Right cardiac atrium (tissue), 5 donors: ENCODE results near the gene MXD4. TPM values are rescaled to one million over a fixed set of nuclear protein-coding genes. Genes with fewer than 3 reads are reported as not detected.

ENCODE experiments used
- polyA plus RNA-seq: library from polyadenylated mRNA; stranded (reverse); fragments of 200-250 nt; gene quantifications from one replicate; pipeline ENCODE4 v1.2.3, GENCODE V29; 2013
- total RNA-seq, 4 donors: library from RNA; stranded (reverse); fragmentation: NEBNext Ultra II Directional; extraction: Animal tissue kit (Norgen Biotek cat#: 25700); gene quantifications; one replicate each; pipeline ENCODE4 v1.2.1, GENCODE V29; 2021
- donor health status: healthy with polysubstance abuse.
- donor health status: DM: no; HTN: yes; CAD: no.
- donor health status: DM: no; HTN: no; CAD: no.
- donor health status: DM: no; HTN: yes; CAD: no; lungs with severe emphysema.
- donor health status: DM: yes; HTN: yes; CAD: no.

MXD4 gene
- total and polyA plus RNA-seq, 5 donors, result 27.2 to 43.1 (median 32.7) TPM

Other genes starting within 250 kb of the MXD4 start
- gene NAT8L, start 202.8 kb downstream of the MXD4 start, total RNA-seq, result 1 to 10 TPM; 2.9 to 5.2 (median 3.6) TPM
- 2.8 TPM for gene NAT8L, start 202.8 kb downstream of the MXD4 start, polyA plus RNA-seq
- gene HAUS3, start 20.0 kb downstream of the MXD4 start, total RNA-seq, result 1 to 10 TPM; 6.1 to 8.9 (median 7.4) TPM
- 4.3 TPM for gene HAUS3, start 20.0 kb downstream of the MXD4 start, polyA plus RNA-seq
- 1 to 10 TPM; 3.5 to 5.9 (median 4.6) TPM for gene POLN, start 20.0 kb downstream of the MXD4 start, total RNA-seq
- 1.5 TPM for gene POLN, start 20.0 kb downstream of the MXD4 start, polyA plus RNA-seq
- gene ZFYVE28, start 156.5 kb upstream of the MXD4 start, total RNA-seq, result 1 to 10 TPM; 4.4 to 5.9 (median 5.5) TPM
- 3.5 TPM for gene ZFYVE28, start 156.5 kb upstream of the MXD4 start, polyA plus RNA-seq
- not detected for gene CFAP99, start 156.8 kb upstream of the MXD4 start, total RNA-seq
- gene CFAP99, start 156.8 kb upstream of the MXD4 start, polyA plus RNA-seq, result not detected
- 10 to 100 TPM; 28.2 to 35.7 (median 32.1) TPM for gene RNF4, start 207.0 kb upstream of the MXD4 start, total RNA-seq
- gene RNF4, start 207.0 kb upstream of the MXD4 start, polyA plus RNA-seq, result 16.3 TPM